SH-SY5Y (cell line): ENCODE results near the gene SLC49A3.

Experiments used
- GATA2 ChIP-seq: IDR thresholded peaks from 2 replicates; pipeline ENCODE4 v1.6.1; 2011; ENCODE audit warnings: mild to moderate bottlenecking, low read depth, low read length
- GATA3 ChIP-seq: IDR thresholded peaks from 2 replicates; pipeline ENCODE4 v1.6.1; 2011; ENCODE audit warnings: low read depth, mild to moderate bottlenecking, low read length, moderate library complexity

DNA sequence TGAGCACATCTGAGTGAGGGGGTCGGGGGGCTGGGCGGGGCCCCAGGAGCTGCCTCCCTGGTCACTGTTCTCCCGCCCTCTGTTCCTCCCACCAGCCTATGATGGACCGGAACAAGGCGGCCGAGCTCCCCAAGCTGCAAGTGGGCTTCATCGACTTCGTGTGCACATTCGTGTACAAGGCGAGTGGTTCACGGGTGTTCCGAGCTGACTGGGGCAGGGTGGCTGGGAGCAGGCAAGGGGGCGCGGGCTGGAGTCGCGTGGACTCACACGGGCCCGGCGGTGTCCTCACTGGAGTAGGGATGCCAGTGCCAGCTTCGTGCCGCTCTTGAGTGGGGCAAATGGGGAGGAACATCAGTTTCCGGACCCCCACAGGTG, 22.5 kb downstream of the SLC49A3 start:
- no peak for TF ChIP-seq GATA3
- TF ChIP-seq GATA2: no peak
